Testis (tissue), 3 donors: Measurements from ENCODE around the gene LGALS13. TPM values are rescaled to one million over a fixed set of nuclear protein-coding genes. Genes with fewer than 3 reads are reported as not detected.

Experiments used
- DNase-seq: peaks from one replicate; pipeline ENCODE4 v3.0.0-alpha.2; 2019
- H3K27ac ChIP-seq, 2 donors: fragments of 200-600 bp; sonication (generic); one replicate each; pipeline ENCODE4 v1.5.1; 2019
- H3K27me3 ChIP-seq: fragments of 200-600 bp; sonication (generic); one replicate; pipeline ENCODE4 v1.5.1; 2019
- H3K36me3 ChIP-seq: fragments of 200-600 bp; sonication (generic); one replicate; pipeline ENCODE4 v1.5.1; 2017; ENCODE audit warnings: low read depth; ENCODE audit errors: missing control alignments
- H3K4me1 ChIP-seq: fragments of 200-600 bp; sonication (generic); one replicate; pipeline ENCODE4 v1.5.1; 2019
- H3K4me3 ChIP-seq, 2 donors: fragments of 200-600 bp; sonication (generic); one replicate each; pipeline ENCODE4 v1.5.1; 2017 to 2019
- H3K9me3 ChIP-seq: fragments of 200-600 bp; sonication (generic); one replicate; pipeline ENCODE4 v1.5.1; 2017
- POLR2A ChIP-seq: fragments of 450-650 bp; IDR thresholded peaks from one replicate; pipeline ENCODE4 v1.6.1; 2017; ENCODE audit warnings: antibody characterized with exemption, mild to moderate bottlenecking, moderate library complexity
- WGBS, 2 donors: methylation state at CpG; one replicate each; pipeline ENCODE4 v1.1.5; 2018; 5-methylcytosine and 5-hydroxymethylcytosine counted together
- intact Hi-C: fragments of 100-400 bp; cut with DNase I; formaldehyde crosslinking; loops from one replicate; pipeline ENCODE4 v1.15.1; 2023; ENCODE audit warnings: low total_unique reads
- polyA plus RNA-seq: library from polyadenylated mRNA; stranded (reverse); fragments of 350-450 nt; fragmentation: Illumina TruSeq; extraction: RNeasy Lipid Tissue Mini Kit (QIAGEN cat#74804); gene quantifications from one replicate; pipeline ENCODE4 v1.2.3, GENCODE V29; 2014; ENCODE audit warnings: low read depth, low replicate concordance; ENCODE audit not compliant: insufficient read depth
- total RNA-seq, 2 donors: library from RNA; depleted of rRNA; stranded (reverse); fragments of >200 nt; gene quantifications; one replicate each; pipeline ENCODE4 v1.2.3, GENCODE V29; 2016
- TF ChIP-seq, protein P1 (sequence below), 3 experiments: fragments of 450-650 bp in 2 of 3; fragments of 200-600 bp in 1 of 3; sonication (generic) in 1 of 3; IDR thresholded peaks; one replicate each; pipeline ENCODE4 v1.5.1; 2016 to 2019; ENCODE audit warnings: antibody characterized with exemption in 3 of 3, mild to moderate bottlenecking in 2 of 3, moderate library complexity in 1 of 3

LGALS13 gene
- total and polyA plus RNA-seq, 3 donors from 2014 or later, result not detected

DNA sequence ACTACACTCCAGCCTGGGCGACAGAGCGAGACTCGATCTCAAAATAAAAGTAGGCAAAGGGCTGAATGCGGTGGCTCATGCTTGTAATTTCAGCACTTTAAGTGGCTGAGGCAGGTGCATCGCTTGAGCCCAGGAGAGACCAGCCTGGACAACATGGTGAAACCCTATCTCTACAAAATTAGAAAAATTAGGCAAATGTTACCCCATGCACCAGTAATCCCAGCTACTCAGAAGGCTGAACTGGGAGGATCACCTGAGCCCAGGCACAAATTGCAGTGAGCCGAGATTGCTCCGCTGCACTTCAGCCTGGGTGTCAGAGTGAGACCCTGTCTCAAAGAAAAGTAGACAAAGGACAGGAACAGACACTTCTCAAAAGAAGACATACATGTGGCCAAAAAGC is 9.9 kb upstream of the LGALS13 start:
- Histone ChIP-seq H3K27ac (no peak overlapping the region), H3K4me1 (no peaks in the 10 kb centered on the region), H3K4me3 (no peak overlapping the region), H3K9me3 (no peaks in the 10 kb centered on the region), H3K36me3 (no peaks in the 10 kb centered on the region), H3K27me3 (no peaks in the 10 kb centered on the region)
- intact Hi-C loops, result no loop called here
- no peak for DNase-seq
- 70 to 80% methylated on average over 7 of the region's 7 CpGs for WGBS, 2 donors
- TF ChIP-seq, protein P1, sequence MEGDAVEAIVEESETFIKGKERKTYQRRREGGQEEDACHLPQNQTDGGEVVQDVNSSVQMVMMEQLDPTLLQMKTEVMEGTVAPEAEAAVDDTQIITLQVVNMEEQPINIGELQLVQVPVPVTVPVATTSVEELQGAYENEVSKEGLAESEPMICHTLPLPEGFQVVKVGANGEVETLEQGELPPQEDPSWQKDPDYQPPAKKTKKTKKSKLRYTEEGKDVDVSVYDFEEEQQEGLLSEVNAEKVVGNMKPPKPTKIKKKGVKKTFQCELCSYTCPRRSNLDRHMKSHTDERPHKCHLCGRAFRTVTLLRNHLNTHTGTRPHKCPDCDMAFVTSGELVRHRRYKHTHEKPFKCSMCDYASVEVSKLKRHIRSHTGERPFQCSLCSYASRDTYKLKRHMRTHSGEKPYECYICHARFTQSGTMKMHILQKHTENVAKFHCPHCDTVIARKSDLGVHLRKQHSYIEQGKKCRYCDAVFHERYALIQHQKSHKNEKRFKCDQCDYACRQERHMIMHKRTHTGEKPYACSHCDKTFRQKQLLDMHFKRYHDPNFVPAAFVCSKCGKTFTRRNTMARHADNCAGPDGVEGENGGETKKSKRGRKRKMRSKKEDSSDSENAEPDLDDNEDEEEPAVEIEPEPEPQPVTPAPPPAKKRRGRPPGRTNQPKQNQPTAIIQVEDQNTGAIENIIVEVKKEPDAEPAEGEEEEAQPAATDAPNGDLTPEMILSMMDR (IDR thresholded peaks at IDR 0.05), result no peak
- no peak for TF ChIP-seq POLR2A

DNA sequence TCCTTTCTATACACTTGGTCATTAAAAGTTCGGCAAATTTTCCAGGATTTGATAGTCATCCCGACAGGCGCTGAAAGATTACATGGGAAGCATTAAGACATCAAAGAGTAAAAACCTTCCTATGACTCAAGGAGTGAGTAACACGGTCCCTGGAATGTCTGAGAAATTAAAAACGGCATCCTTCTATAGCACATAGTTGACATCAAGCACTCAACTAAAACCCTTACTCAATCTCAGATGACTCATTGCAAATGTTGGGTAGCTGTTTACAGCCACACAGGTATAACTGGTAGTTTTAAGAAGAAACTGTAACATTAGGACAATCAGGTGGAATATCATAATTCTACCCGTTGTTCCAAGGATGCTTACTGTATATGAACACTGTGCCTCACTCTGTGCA is 6.4 kb upstream of the LGALS13 start:
- 60 to 63% methylated on average over 6 of the region's 6 CpGs for WGBS, 2 donors

DNA sequence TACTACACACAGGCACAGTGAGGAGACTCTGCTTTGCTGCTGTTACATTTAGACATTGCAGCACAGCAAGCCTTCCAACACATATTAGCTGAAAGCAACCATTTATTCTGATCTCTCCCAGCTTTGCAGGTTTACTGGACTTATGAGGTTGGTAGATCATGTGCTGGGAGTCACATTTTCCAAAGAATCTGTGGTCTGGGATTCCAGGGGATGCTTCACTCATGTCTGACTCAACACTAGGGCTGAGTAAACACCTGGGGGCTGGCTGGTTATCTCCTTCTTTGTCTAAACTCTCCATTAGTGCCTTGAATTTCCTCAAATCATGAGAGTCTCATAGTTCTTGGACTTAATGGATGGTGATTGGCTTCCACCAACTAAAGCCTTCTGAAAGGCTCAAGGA is 5.4 kb upstream of the LGALS13 start:
- intact Hi-C loops, result no loop called here

More for the DNA sequence above, 6.4 kb upstream of the LGALS13 start:
- H3K27ac ChIP-seq, result no peak overlapping the region
- no peaks in the 10 kb centered on the region for H3K4me1 ChIP-seq
- no peaks in the 10 kb centered on the region for H3K9me3 ChIP-seq
- H3K27me3 ChIP-seq, result no peaks in the 10 kb centered on the region
- no peaks in the 10 kb centered on the region for H3K36me3 ChIP-seq
- no peak for DNase-seq
- intact Hi-C loops, result no loop called here
- H3K4me3 ChIP-seq, result no peak overlapping the region
- no peak for TF ChIP-seq POLR2A
- TF ChIP-seq, protein P1 (IDR thresholded peaks at IDR 0.05), result no peak

DNA sequence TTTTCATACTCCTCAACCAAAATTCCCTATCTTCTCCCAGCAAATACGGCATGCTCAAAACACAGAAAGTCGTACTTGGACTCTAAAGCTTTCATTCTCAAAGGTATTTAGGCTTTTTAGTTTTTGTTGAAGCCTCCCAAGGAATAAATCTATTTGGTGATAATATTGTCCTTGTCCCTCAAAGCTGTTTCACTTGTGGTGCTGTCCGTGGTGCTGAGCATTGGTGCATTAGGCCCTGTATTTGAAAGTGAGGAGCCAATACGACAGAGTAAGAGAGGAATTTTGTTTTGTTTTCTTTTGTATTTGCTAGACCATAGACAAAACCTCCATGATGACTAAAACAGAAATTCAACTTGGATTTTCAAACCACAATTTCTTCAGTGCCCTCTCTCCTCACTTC is 3.2 kb upstream of the LGALS13 start:
- Histone ChIP-seq H3K4me1 (no peaks in the 10 kb centered on the region), H3K4me3 (no peak overlapping the region), H3K27ac (no peak overlapping the region), H3K36me3 (no peaks in the 10 kb centered on the region), H3K9me3 (no peaks in the 10 kb centered on the region), H3K27me3 (no peaks in the 10 kb centered on the region)
- intact Hi-C loops, result no loop called here
- no peak for TF ChIP-seq POLR2A
- TF ChIP-seq, protein P1 (IDR thresholded peaks at IDR 0.05), result no peak
- 17 to 21% methylated on average over 4 of the region's 4 CpGs for WGBS, 2 donors
- DNase-seq, result peak; percentile 16

More for the DNA sequence above, 5.4 kb upstream of the LGALS13 start:
- Histone ChIP-seq H3K4me1 (no peaks in the 10 kb centered on the region), H3K27ac (no peak overlapping the region), H3K27me3 (no peaks in the 10 kb centered on the region), H3K9me3 (no peaks in the 10 kb centered on the region), H3K4me3 (no peak overlapping the region), H3K36me3 (no peaks in the 10 kb centered on the region)
- DNase-seq, result no peak
- no peak for TF ChIP-seq POLR2A
- TF ChIP-seq, protein P1 (IDR thresholded peaks at IDR 0.05), result no peak

DNA sequence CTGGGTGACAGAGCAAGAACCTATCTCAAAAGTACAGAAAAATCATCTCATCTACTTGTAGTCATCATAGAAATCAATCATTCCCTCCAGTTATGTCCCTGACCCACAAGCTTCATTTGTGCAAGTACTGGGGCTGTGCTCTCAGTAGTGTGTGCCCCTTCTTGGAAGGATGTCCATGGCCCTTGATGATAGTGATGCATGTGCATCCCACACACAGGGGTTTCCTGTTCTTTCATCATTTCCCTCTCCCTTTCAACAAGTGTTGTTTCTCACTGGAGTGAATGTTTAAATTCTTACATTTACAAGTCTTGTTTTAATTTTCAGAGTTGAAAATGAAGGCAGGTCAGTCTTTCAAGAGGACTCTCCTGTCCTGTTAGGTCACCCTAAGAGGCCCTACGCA is 1.5 kb downstream of the LGALS13 start:
- H3K4me3 ChIP-seq, result no peak overlapping the region
- TF ChIP-seq, protein P1 (IDR thresholded peaks at IDR 0.05), result no peak
- no peak for TF ChIP-seq POLR2A
- no peaks in the 10 kb centered on the region for H3K4me1 ChIP-seq
- WGBS, 2 donors, result 70 to 91% methylated on average over 1 of the region's 1 CpG
- H3K27ac ChIP-seq, result no peak overlapping the region
- no peak for DNase-seq
- intact Hi-C loops, result no loop called here
- no peaks in the 10 kb centered on the region for H3K9me3 ChIP-seq
- no peaks in the 10 kb centered on the region for H3K36me3 ChIP-seq
- H3K27me3 ChIP-seq, result no peaks in the 10 kb centered on the region
